Measurements from ENCODE around the gene MAVS.
"Not testable (repeated sequence)": the region's sequence is repeated elsewhere in the genome, so short reads cannot be mapped to it uniquely, and the experiment has no call there.

MAVS gene

DNA sequence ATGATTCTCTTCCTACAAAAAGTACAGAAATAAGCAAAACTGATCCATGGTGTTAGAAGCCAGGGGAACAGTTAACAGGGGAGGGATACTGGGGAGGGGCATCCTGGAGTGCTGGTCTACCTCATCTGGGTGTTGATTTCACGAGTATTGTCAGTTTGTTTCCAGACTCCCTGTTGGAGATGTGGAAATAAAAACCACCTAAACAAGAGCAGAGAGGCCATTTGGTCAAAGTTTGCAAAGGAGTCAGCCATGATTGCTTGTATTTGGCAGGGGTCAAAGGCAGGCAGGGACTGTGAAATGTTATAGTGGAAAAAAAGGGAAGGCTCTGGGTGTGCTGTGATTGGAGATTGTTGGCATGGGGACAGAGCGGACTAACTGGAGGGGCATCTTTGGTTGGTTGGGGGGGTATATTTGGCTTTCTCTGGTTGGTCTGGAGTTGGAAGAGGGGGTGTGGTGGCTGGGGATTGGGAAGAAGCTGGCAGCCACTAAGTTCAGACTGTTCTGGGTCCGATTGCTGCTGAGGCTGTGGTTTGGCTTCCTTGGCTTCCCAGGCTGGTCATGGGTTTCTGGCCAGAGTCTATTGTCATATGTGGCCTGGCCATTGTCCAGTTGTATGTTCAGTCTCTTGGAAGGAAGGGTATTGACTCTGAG, 27.7 kb downstream of the MAVS start:
- H3K36me3 Mint-ChIP-seq (ENCODE audit: low read depth), result peaks cover 29% of the 10 kb centered on the region

DNA sequence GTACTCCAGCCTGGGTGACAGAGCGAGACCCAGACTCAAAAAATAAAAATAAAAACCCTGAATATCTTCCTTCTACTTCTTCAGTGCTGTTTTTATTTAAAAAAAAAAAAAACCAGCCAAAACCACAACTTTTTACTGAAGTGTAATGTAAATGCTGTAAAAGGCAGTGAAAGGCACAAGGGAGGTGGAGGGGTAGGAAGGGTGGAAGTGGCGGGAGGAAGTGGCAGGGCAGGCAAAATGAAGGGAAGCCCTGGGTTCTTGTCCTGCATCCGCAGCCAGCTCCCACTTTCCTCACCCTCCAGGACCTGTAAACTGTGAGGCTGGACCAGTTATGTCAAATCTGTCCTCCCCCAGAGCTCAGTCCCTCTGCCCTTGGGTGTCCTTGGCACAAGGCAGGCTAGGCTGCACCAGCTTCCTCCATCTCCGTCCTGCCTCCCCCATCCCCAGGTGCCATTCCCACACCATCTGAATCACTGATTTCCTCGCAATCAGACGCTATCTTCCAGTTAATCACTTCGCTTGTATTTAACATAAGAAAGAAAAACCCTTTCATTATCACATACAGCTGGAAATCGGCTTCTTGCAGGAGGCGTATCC, 28.8 kb downstream of the MAVS start:
- H3K4me1 Mint-ChIP-seq (ENCODE audit: low read depth), result peaks cover 4% of the 10 kb centered on the region
- peaks cover 29% of the 10 kb centered on the region for H3K36me3 Mint-ChIP-seq (ENCODE audit: low read depth)
- no peaks in the 10 kb centered on the region for H3K9me3 Mint-ChIP-seq
- H3K27ac Mint-ChIP-seq, result no peak overlapping the region
- H3K27me3 Mint-ChIP-seq (ENCODE audit: low read depth), result no peaks in the 10 kb centered on the region
- H3K4me3 Mint-ChIP-seq, result no peak overlapping the region

More for the DNA sequence above, 27.7 kb downstream of the MAVS start:
- no peak overlapping the region for H3K27ac Mint-ChIP-seq
- peaks cover 4% of the 10 kb centered on the region for H3K4me1 Mint-ChIP-seq (ENCODE audit: low read depth)
- H3K27me3 Mint-ChIP-seq (ENCODE audit: low read depth), result no peaks in the 10 kb centered on the region
- no peak overlapping the region for H3K4me3 Mint-ChIP-seq
- no peaks in the 10 kb centered on the region for H3K9me3 Mint-ChIP-seq

GRCh38 chr20:3876000-3876399, 29.4 kb downstream of the MAVS start:
- peaks cover 26% of the 10 kb centered on the region for H3K36me3 Mint-ChIP-seq (ENCODE audit: low read depth)
- H3K27me3 Mint-ChIP-seq (ENCODE audit: low read depth), result no peaks in the 10 kb centered on the region
- H3K9me3 Mint-ChIP-seq, result no peaks in the 10 kb centered on the region
- peaks cover 4% of the 10 kb centered on the region for H3K4me1 Mint-ChIP-seq (ENCODE audit: low read depth)
- no peak overlapping the region for H3K4me3 Mint-ChIP-seq
- no peak overlapping the region for H3K27ac Mint-ChIP-seq

GRCh38 chr20:3876676-3877075, 30.0 kb downstream of the MAVS start:
- H3K27me3 Mint-ChIP-seq (ENCODE audit: low read depth), result no peaks in the 10 kb centered on the region
- H3K4me3 Mint-ChIP-seq, result no peak overlapping the region
- H3K27ac Mint-ChIP-seq, result no peak overlapping the region
- H3K4me1 Mint-ChIP-seq (ENCODE audit: low read depth), result peaks cover 4% of the 10 kb centered on the region
- peaks cover 24% of the 10 kb centered on the region for H3K36me3 Mint-ChIP-seq (ENCODE audit: low read depth)
- H3K9me3 Mint-ChIP-seq, result no peaks in the 10 kb centered on the region

- H3K9me3 Mint-ChIP-seq; H3K4me3 Mint-ChIP-seq; H3K4me1 Mint-ChIP-seq (ENCODE audit: low read depth); H3K27me3 Mint-ChIP-seq (ENCODE audit: low read depth); H3K27ac Mint-ChIP-seq: not testable (repeated sequence)
- H3K36me3 Mint-ChIP-seq (ENCODE audit: low read depth), result peaks cover 13% of the 10 kb centered on the region
Measured at GRCh38 chr20:3878921-3879274, 32.3 kb downstream of the MAVS start.

- H3K36me3 Mint-ChIP-seq (ENCODE audit: low read depth), result peaks cover 20% of the 10 kb centered on the region
- peaks cover 16% of the 10 kb centered on the region for H3K4me1 Mint-ChIP-seq (ENCODE audit: low read depth)
Measured at GRCh38 chr20:3885715-3886114, 39.1 kb downstream of the MAVS start.

GRCh38 chr20:3887876-3888620, 41.4 kb downstream of the MAVS start:
- H3K36me3 Mint-ChIP-seq (ENCODE audit: low read depth), result peaks cover 31% of the 10 kb centered on the region

More at GRCh38 chr20:3885715-3886114, 39.1 kb downstream of the MAVS start:
- Mint-ChIP-seq H3K4me3 (no peak overlapping the region), H3K27me3 (ENCODE audit: low read depth) (no peaks in the 10 kb centered on the region), H3K27ac (no peak overlapping the region), H3K9me3 (no peaks in the 10 kb centered on the region)

GRCh38 chr20:3888622-3889488, 42.2 kb downstream of the MAVS start, which contains the start of gene PANK2:
TSS of gene PANK2 (plus strand) at chr20:3889387.
- peak within 1 kb of the TSS; percentile 98 for H3K27ac Mint-ChIP-seq
- H3K27me3 Mint-ChIP-seq (ENCODE audit: low read depth), result no peaks in the 10 kb centered on the region
- peak within 1 kb of the TSS; percentile 99 for H3K4me3 Mint-ChIP-seq
- H3K4me1 Mint-ChIP-seq (ENCODE audit: low read depth), result peaks cover 41% of the 10 kb centered on the region
- peaks cover 34% of the 10 kb centered on the region for H3K36me3 Mint-ChIP-seq (ENCODE audit: low read depth)
- H3K9me3 Mint-ChIP-seq, result no peaks in the 10 kb centered on the region

More at GRCh38 chr20:3887876-3888620, 41.4 kb downstream of the MAVS start:
- Mint-ChIP-seq H3K4me1 (ENCODE audit: low read depth) (peaks cover 35% of the 10 kb centered on the region), H3K4me3 (peak overlapping the region; percentile 99), H3K9me3 (no peaks in the 10 kb centered on the region), H3K27me3 (ENCODE audit: low read depth) (no peaks in the 10 kb centered on the region), H3K27ac (peak overlapping the region; percentile 94)

DNA sequence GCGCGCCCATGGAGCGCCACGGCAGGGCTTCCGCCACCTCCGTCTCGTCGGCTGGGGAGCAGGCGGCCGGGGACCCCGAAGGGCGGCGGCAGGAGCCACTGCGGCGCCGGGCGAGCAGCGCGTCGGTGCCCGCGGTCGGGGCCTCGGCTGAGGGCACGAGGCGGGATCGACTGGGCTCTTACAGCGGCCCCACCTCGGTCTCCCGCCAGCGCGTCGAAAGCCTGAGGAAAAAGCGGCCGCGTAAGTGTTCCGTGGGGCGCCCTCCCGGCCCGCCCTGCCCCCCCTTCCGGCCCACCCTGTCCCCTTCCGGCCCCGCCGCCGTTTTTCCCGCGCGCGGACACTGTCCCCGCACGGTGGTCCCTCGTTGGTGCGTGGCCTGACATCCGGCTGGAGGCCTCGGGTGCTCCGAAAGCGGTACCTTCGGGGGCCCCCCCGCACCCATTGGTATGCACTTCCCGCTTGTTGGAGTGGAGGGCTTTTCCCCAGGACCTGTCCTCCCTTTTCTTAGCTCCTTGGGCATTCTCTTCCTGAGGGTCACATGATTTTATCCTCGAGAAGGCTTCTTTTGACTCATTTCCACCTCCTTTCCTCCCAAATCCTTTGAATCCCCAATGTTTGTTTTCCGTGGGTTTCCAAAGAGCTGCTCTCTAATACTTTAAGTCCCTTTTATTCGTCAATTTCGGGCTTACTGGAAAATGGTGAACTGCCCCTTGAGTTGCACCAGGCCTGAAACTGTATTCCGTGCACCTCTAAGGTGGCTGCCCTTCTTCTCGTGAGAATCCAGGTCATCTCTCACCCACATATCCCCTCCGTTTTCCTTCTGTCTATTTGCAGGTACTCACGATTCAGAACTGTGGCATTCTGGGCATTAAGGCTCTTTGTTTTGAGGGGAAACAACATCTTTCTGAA, 43.1 kb downstream of the MAVS start:
- H3K9me3 Mint-ChIP-seq, result no peaks in the 10 kb centered on the region
- no peaks in the 10 kb centered on the region for H3K27me3 Mint-ChIP-seq (ENCODE audit: low read depth)
- peak overlapping the region; percentile 99 for H3K4me3 Mint-ChIP-seq
- peak overlapping the region; percentile 98 for H3K27ac Mint-ChIP-seq
- H3K36me3 Mint-ChIP-seq (ENCODE audit: low read depth), result peaks cover 33% of the 10 kb centered on the region
- peaks cover 40% of the 10 kb centered on the region for H3K4me1 Mint-ChIP-seq (ENCODE audit: low read depth)

GRCh38 chr20:3890398-3890751, 43.7 kb downstream of the MAVS start:
- H3K4me1 Mint-ChIP-seq (ENCODE audit: low read depth), result peaks cover 41% of the 10 kb centered on the region
- H3K27ac Mint-ChIP-seq, result peak overlapping the region; percentile 98
- no peaks in the 10 kb centered on the region for H3K9me3 Mint-ChIP-seq
- H3K36me3 Mint-ChIP-seq (ENCODE audit: low read depth), result peaks cover 32% of the 10 kb centered on the region
- peak overlapping the region; percentile 99 for H3K4me3 Mint-ChIP-seq
- H3K27me3 Mint-ChIP-seq (ENCODE audit: low read depth), result no peaks in the 10 kb centered on the region

- peak overlapping the region; percentile 99 for H3K4me3 Mint-ChIP-seq
- peak overlapping the region; percentile 98 for H3K27ac Mint-ChIP-seq
- peaks cover 32% of the 10 kb centered on the region for H3K36me3 Mint-ChIP-seq (ENCODE audit: low read depth)
- H3K9me3 Mint-ChIP-seq, result no peaks in the 10 kb centered on the region
- H3K27me3 Mint-ChIP-seq (ENCODE audit: low read depth), result no peaks in the 10 kb centered on the region
- peaks cover 44% of the 10 kb centered on the region for H3K4me1 Mint-ChIP-seq (ENCODE audit: low read depth)
Measured at GRCh38 chr20:3890999-3891929, 44.6 kb downstream of the MAVS start.

- Mint-ChIP-seq H3K9me3 (no peaks in the 10 kb centered on the region), H3K4me1 (ENCODE audit: low read depth) (peaks cover 45% of the 10 kb centered on the region), H3K36me3 (ENCODE audit: low read depth) (peaks cover 28% of the 10 kb centered on the region), H3K27ac (no peak overlapping the region), H3K4me3 (peak overlapping the region; percentile 16), H3K27me3 (ENCODE audit: low read depth) (no peaks in the 10 kb centered on the region)
Measured at GRCh38 chr20:3894796-3895195, 48.2 kb downstream of the MAVS start.

GRCh38 chr20:3896302-3896701, 49.7 kb downstream of the MAVS start:
- peaks cover 16% of the 10 kb centered on the region for H3K36me3 Mint-ChIP-seq (ENCODE audit: low read depth)
- H3K9me3 Mint-ChIP-seq, result no peaks in the 10 kb centered on the region
- H3K4me1 Mint-ChIP-seq (ENCODE audit: low read depth), result peaks cover 47% of the 10 kb centered on the region
- no peaks in the 10 kb centered on the region for H3K27me3 Mint-ChIP-seq (ENCODE audit: low read depth)
- H3K27ac Mint-ChIP-seq, result no peak overlapping the region
- no peak overlapping the region for H3K4me3 Mint-ChIP-seq
